ENCODE results near the gene HSPB1. TPM values are rescaled to one million over a fixed set of nuclear protein-coding genes. Genes with fewer than 3 reads are reported as not detected.
"Not testable (repeated sequence)": the region's sequence is repeated elsewhere in the genome, so short reads cannot be mapped to it uniquely, and the experiment has no call there.

HSPB1 gene
- total RNA-seq, 4 donors from 2014 or later = 28.8 to 1,391 (median 758) TPM

DNA sequence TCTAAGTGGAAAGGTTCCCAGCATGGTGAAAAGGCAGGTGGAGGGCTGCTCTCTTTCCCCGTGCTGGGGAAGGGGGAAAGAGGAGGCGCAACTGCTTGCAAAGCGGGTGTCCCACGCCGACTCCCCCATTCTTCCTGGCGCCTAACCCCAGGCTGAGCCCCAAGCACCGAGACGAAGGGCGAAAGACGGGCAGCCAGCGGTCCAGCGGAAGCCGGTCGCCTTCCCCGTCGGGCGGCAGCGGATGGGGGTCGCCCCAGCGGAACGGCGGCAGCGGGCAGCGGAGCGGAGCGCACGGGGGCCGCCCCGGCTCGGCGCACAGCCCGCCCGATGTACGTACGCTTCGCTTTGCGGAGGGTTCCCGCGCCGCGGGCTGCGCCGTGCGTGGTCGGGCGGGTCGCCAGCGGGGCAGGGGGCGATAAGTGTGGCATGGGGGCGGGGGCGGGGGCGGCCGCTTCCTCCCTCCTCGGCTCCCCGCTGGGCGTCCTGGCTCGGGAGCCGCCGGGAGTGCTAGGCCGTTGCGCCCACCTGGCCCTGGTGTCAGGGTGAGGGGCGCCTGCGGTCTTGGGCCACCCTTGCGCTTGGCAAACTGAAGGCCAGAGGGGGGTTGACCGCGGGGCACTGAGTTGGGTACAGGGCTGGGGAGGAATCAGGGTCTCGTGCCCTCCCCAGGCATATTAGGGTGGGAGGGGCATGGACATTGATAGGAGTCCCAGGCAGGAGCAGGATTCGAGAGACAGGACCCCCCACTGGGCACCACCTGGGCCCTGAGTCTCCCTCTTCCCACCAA is 35.2 kb upstream of the HSPB1 start:
- H3K36me3 ChIP-seq = no peaks in the 10 kb centered on the region
- peaks cover 0 to 3% of the 10 kb centered on the region in 2 donors for H3K27me3 ChIP-seq
- intact Hi-C loops (cut with DNase I; ENCODE audit: low total_unique reads) = no loop called here
- no peak overlapping the region for H3K27ac ChIP-seq
- no peaks in the 10 kb centered on the region for H3K9me3 ChIP-seq
- peak overlapping the region in 1 of 2 donors; percentile 33 for H3K4me3 ChIP-seq
- DNase-seq = no peak
- TF ChIP-seq, protein P1, sequence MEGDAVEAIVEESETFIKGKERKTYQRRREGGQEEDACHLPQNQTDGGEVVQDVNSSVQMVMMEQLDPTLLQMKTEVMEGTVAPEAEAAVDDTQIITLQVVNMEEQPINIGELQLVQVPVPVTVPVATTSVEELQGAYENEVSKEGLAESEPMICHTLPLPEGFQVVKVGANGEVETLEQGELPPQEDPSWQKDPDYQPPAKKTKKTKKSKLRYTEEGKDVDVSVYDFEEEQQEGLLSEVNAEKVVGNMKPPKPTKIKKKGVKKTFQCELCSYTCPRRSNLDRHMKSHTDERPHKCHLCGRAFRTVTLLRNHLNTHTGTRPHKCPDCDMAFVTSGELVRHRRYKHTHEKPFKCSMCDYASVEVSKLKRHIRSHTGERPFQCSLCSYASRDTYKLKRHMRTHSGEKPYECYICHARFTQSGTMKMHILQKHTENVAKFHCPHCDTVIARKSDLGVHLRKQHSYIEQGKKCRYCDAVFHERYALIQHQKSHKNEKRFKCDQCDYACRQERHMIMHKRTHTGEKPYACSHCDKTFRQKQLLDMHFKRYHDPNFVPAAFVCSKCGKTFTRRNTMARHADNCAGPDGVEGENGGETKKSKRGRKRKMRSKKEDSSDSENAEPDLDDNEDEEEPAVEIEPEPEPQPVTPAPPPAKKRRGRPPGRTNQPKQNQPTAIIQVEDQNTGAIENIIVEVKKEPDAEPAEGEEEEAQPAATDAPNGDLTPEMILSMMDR (IDR thresholded peaks at IDR 0.05) = no peak
- TF ChIP-seq POLR2A (IDR thresholded peaks at IDR 0.05) = no peak
- peaks cover 5 to 10% of the 10 kb centered on the region in 2 donors for H3K4me1 ChIP-seq

DNA sequence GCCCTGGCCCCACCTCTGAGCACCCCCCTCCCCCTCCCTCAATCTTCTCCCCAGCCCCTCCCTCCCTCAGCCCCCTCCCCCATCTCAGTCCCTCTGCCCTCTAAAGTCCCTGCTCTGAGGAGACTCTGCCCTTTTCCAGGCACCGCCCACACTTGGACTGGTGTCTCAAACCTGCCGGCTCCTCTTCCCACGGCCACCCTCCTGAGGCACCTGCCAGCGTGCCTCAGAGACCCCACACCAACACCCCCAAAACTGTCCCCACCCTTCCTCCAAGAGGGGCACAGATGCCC is 34.6 kb upstream of the HSPB1 start:
- no peaks in the 10 kb centered on the region for H3K36me3 ChIP-seq
- H3K27me3 ChIP-seq = peaks cover 0 to 3% of the 10 kb centered on the region in 2 donors
- H3K27ac ChIP-seq = no peak overlapping the region
- H3K4me1 ChIP-seq = peaks cover 5 to 10% of the 10 kb centered on the region in 2 donors
- intact Hi-C loops (cut with DNase I; ENCODE audit: low total_unique reads) = no loop called here
- TF ChIP-seq POLR2A (IDR thresholded peaks at IDR 0.05) = no peak
- TF ChIP-seq, protein P1 (IDR thresholded peaks at IDR 0.05) = no peak
- H3K9me3 ChIP-seq = no peaks in the 10 kb centered on the region
- H3K4me3 ChIP-seq = no peak overlapping the region
- no peak for DNase-seq

DNA sequence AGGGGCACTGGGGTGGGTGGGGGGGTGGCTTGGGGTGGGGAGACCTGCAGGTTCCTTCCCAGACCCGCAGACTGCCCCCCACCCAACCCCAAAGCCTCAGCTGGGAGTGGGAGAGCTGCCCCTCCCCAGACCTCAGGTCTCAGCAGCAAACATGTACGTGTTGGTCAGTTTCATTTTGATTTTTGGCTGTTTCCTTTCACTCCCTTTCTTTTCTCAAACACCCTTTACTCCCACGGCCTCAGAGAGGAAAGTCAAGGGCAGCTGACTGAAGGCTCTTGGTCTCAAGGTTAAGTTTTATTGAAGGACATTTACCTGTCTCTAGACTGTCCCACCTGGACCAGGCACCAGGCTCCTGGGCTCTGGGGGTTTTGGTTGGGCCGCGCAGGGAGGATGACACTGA is 34.1 kb upstream of the HSPB1 start:
- peaks cover 0 to 3% of the 10 kb centered on the region in 2 donors for H3K27me3 ChIP-seq
- intact Hi-C loops (cut with DNase I; ENCODE audit: low total_unique reads) = no loop called here
- no peak overlapping the region for H3K4me3 ChIP-seq
- H3K36me3 ChIP-seq = no peaks in the 10 kb centered on the region
- DNase-seq = no peak
- H3K9me3 ChIP-seq = no peaks in the 10 kb centered on the region
- peaks cover 5 to 10% of the 10 kb centered on the region in 2 donors for H3K4me1 ChIP-seq
- H3K27ac ChIP-seq = no peak overlapping the region
- TF ChIP-seq POLR2A (IDR thresholded peaks at IDR 0.05) = no peak
- TF ChIP-seq, protein P1 (IDR thresholded peaks at IDR 0.05) = no peak

DNA sequence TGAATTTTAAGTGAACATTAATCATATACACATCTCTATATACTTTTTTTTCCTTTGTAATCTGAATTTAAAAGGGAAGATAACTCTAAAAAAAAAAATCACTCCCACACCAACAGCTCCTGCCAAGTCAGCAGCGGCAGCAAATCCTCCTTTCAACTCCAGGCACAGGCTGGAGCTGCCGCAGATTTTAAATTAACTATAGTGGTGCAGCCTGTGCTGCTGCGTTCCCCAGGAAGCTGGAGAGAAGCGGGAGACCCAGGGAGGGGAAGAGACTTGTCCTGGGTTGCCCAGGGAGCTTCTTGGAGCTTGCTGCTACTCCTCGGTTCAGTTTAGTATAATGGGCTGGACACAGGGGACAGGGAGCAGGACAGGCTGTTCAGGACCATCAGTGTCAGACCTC is 32.6 kb upstream of the HSPB1 start:
- Histone ChIP-seq H3K27me3 (peaks cover 0 to 3% of the 10 kb centered on the region in 2 donors), H3K4me3 (no peak overlapping the region), H3K27ac (no peak overlapping the region), H3K9me3 (no peaks in the 10 kb centered on the region), H3K36me3 (no peaks in the 10 kb centered on the region), H3K4me1 (peaks cover 5 to 10% of the 10 kb centered on the region in 2 donors)
- TF ChIP-seq POLR2A (IDR thresholded peaks at IDR 0.05) = no peak
- TF ChIP-seq, protein P1 (IDR thresholded peaks at IDR 0.05) = no peak
- DNase-seq = no peak
- intact Hi-C loops (cut with DNase I; ENCODE audit: low total_unique reads) = no loop called here

DNA sequence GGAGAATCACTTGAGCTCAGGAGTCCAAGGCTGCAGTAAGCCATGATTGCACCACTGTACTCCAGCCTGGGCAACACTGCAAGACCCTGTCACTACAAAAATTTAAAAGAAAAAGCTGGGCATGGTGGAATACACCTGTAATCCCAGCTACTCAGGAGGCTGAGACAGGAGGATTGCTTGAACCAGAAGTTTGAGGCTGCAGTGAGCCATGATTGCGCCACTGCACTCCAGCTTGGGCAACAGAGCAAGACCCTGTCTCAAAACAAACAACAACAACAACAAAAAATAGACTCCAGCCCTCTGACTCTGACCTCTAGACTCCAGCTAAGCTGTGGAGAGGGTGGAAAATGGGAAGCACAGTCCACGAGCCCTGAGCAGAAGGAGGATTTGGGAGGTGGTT is 31.1 kb upstream of the HSPB1 start:
- H3K36me3 ChIP-seq; H3K4me3 ChIP-seq; DNase-seq; intact Hi-C loops (cut with DNase I; ENCODE audit: low total_unique reads); H3K27me3 ChIP-seq; H3K9me3 ChIP-seq; H3K27ac ChIP-seq: not testable (repeated sequence)
- H3K4me1 ChIP-seq = peaks cover 5 to 10% of the 10 kb centered on the region in 2 donors

Data from uterus (tissue), 4 donors.